Stomach (tissue), 9 donors: ENCODE data around the gene SMAD7. TPM values are rescaled to one million over a fixed set of nuclear protein-coding genes. Genes with fewer than 3 reads are reported as not detected.

Source experiments
- DNase-seq, 2 donors: peaks; one replicate each; pipeline versions ENCODE4 v3.0.0 to v3.0.0-alpha.2; 2013 to 2019
- H3K27ac ChIP-seq, 5 donors: fragments of 200-600 bp in 4 of 5; sonication (generic) in 4 of 5; one replicate each; pipeline ENCODE4 v1.5.1; 2013 to 2019; ENCODE audit warnings: mild to moderate bottlenecking in 1 of 5, moderate library complexity in 1 of 5
- H3K27me3 ChIP-seq, 3 donors: fragments of 200-600 bp; sonication (generic); one replicate each; pipeline ENCODE4 v1.5.1; 2017 to 2019; ENCODE audit warnings: mixed run types in 1 of 3
- H3K36me3 ChIP-seq, 4 donors: fragments of 200-600 bp; sonication (generic); 1 replicate in 3 of 4; 2 replicates in 1 of 4; pipeline ENCODE4 v1.5.1; 2016 to 2019
- H3K4me1 ChIP-seq, 4 donors: fragments of 200-600 bp; sonication (generic); one replicate each; pipeline ENCODE4 v1.5.1; 2016 to 2019
- H3K4me3 ChIP-seq, 4 donors: fragments of 200-600 bp; sonication (generic) in 3 of 4; one replicate each; pipeline ENCODE4 v1.5.1; 2016 to 2019; ENCODE audit warnings: mild to moderate bottlenecking in 1 of 4
- H3K9me3 ChIP-seq, 4 donors: fragments of 200-600 bp; sonication (generic); one replicate each; pipeline ENCODE4 v1.5.1; 2016 to 2019
- CTCF ChIP-seq, 7 experiments: fragments of 450-650 bp in 4 of 7; fragments of 200-600 bp in 3 of 7; sonication (generic) in 3 of 7; IDR thresholded peaks; one replicate each; pipeline ENCODE4 v1.5.1; 2016 to 2019; ENCODE audit warnings: antibody characterized with exemption in 7 of 7, control low read depth in 2 of 7, mild to moderate bottlenecking in 1 of 7
- EP300 ChIP-seq: sonication (generic); formaldehyde crosslinking; IDR thresholded peaks from one replicate; pipeline ENCODE4 v1.6.1; 2017; ENCODE audit warnings: antibody characterized with exemption
- POLR2A ChIP-seq, 4 donors: fragments of 450-650 bp; IDR thresholded peaks; one replicate each; pipeline ENCODE4 v1.6.1; 2016; ENCODE audit warnings: antibody characterized with exemption in 4 of 4, control low read depth in 2 of 4, mild to moderate bottlenecking in 1 of 4, moderate library complexity in 1 of 4
- POLR2AphosphoS5 ChIP-seq, 3 donors: sonication (generic); formaldehyde crosslinking; IDR thresholded peaks; one replicate each; pipeline ENCODE4 v1.6.1; 2016; ENCODE audit warnings: antibody characterized with exemption in 3 of 3
- WGBS, 5 donors: extraction: QIAGEN DNeasy Blood & Tissue Kit in 3 of 5; methylation state at CpG; one replicate each; pipeline versions ENCODE4 v1.1.5 to v1.1.7; 2013 to 2018; 5-methylcytosine and 5-hydroxymethylcytosine counted together
- intact Hi-C: fragments of 100-400 bp; cut with DNase I; formaldehyde crosslinking; loops from one replicate; pipeline ENCODE4 v1.15.1; 2023; ENCODE audit warnings: low total_unique reads
- polyA plus RNA-seq, 3 donors: library from polyadenylated mRNA; stranded (reverse); fragments of 200-250 nt; gene quantifications; one replicate each; pipeline ENCODE4 v1.2.3, GENCODE V29; 2013
- total RNA-seq, 5 donors: library from RNA; depleted of rRNA; stranded (reverse); fragments of >200 nt; gene quantifications; one replicate each; pipeline versions ENCODE4 v1.1.0 to v1.2.3, GENCODE V29; 2014 to 2016
- donor health status: healthy with polysubstance abuse.
- donor health status: Bipolar disorder and iron deficiency.
- donor health status: healthy.

The SMAD7 gene
- total and polyA plus RNA-seq, 8 donors = 4.5 to 123 (median 10.6) TPM

GRCh38 chr18:48919547-48919946 is 31.2 kb downstream of the SMAD7 start:
- TF ChIP-seq CTCF (IDR thresholded peaks at IDR 0.05) (no peak), EP300 (no peak), POLR2AphosphoS5 (IDR thresholded peaks at IDR 0.05) (no peak), POLR2A (IDR thresholded peaks at IDR 0.05) (no peak)
- no peak overlapping the region for H3K4me3 ChIP-seq
- no peaks in the 10 kb centered on the region for H3K27me3 ChIP-seq
- intact Hi-C loops = no loop called here
- no peak overlapping the region for H3K27ac ChIP-seq
- 52 to 69% (median 64%) methylated on average over 3 of the region's 3 CpGs for WGBS, 5 donors
- peak in 1 of 2 donors; percentile 15 for DNase-seq
- peaks cover 23 to 83% (median 44%) of the 10 kb centered on the region in 4 donors for H3K4me1 ChIP-seq
- peaks cover 10 to 33% (median 27%) of the 10 kb centered on the region in 4 donors for H3K36me3 ChIP-seq
- no peaks in the 10 kb centered on the region for H3K9me3 ChIP-seq

- 94 to 96% (median 95%) methylated on average over 9 of the region's 9 CpGs for WGBS, 5 donors
- Histone ChIP-seq H3K4me1 (peaks cover 16 to 77% (median 38%) of the 10 kb centered on the region in 4 donors), H3K4me3 (no peak overlapping the region), H3K27ac (no peak overlapping the region), H3K9me3 (no peaks in the 10 kb centered on the region), H3K27me3 (no peaks in the 10 kb centered on the region), H3K36me3 (peaks cover 10 to 33% (median 27%) of the 10 kb centered on the region in 4 donors)
- DNase-seq = no peak
- intact Hi-C loops = no loop called here
- TF ChIP-seq EP300 (no peak), POLR2A (IDR thresholded peaks at IDR 0.05) (no peak), CTCF (IDR thresholded peaks at IDR 0.05) (no peak), POLR2AphosphoS5 (IDR thresholded peaks at IDR 0.05) (no peak)
Observed at GRCh38 chr18:48918660-48919456, 31.9 kb downstream of the SMAD7 start.

GRCh38 chr18:48917579-48918517 is 32.9 kb downstream of the SMAD7 start:
- Histone ChIP-seq H3K9me3 (no peaks in the 10 kb centered on the region), H3K4me3 (no peak overlapping the region), H3K36me3 (peaks cover 10 to 33% (median 27%) of the 10 kb centered on the region in 4 donors), H3K4me1 (peaks cover 6 to 67% (median 28%) of the 10 kb centered on the region in 4 donors), H3K27ac (no peak overlapping the region), H3K27me3 (no peaks in the 10 kb centered on the region)
- WGBS, 5 donors = 81 to 86% (median 83%) methylated on average over 26 of the region's 26 CpGs
- no peak for DNase-seq
- intact Hi-C loops = no loop called here
- TF ChIP-seq POLR2A (IDR thresholded peaks at IDR 0.05) = no peak
- no peak for TF ChIP-seq EP300
- no peak for TF ChIP-seq POLR2AphosphoS5 (IDR thresholded peaks at IDR 0.05)
- TF ChIP-seq CTCF (IDR thresholded peaks at IDR 0.05) = no peak
